Activated CD4-positive, alpha-beta memory T cell treated with anti-CD3 and anti-CD28 coated beads for 36 hours (primary cell): Measurements from ENCODE around the gene DIDO1. TPM values are rescaled to one million over a fixed set of nuclear protein-coding genes. Genes with fewer than 3 reads are reported as not detected.

Source experiments
- CTCF ChIA-PET: fragments of 350-600 bp; sonication (Branson Sonifier 250); formaldehyde crosslinking; loops from one replicate; lab custom pipeline; 2021; ENCODE audit warnings: antibody characterized with exemption, inconsistent platforms; lab: Charles Lee
- POLR2A ChIA-PET: fragments of 350-600 bp; sonication (Branson Sonifier 250); formaldehyde crosslinking; loops from one replicate; lab custom pipeline; 2021; ENCODE audit warnings: antibody characterized with exemption; lab: Charles Lee
- DNase-seq: peaks from one replicate; pipeline ENCODE4 v3.0.0-alpha.2; 2020
- H3K27ac Mint-ChIP-seq: one replicate; pipeline ENCODE4 v1.8.0; 2021; ENCODE audit warnings: mixed read lengths
- H3K27me3 Mint-ChIP-seq: one replicate; pipeline ENCODE4 v1.8.0; 2021; ENCODE audit warnings: mixed read lengths
- H3K36me3 Mint-ChIP-seq: one replicate; pipeline ENCODE4 v1.8.0; 2021; ENCODE audit warnings: mixed read lengths
- H3K4me1 Mint-ChIP-seq: one replicate; pipeline ENCODE4 v1.8.0; 2021; ENCODE audit warnings: low read depth, mixed read lengths
- H3K4me3 Mint-ChIP-seq: one replicate; pipeline ENCODE4 v1.8.0; 2021; ENCODE audit warnings: mild to moderate bottlenecking, mixed read lengths
- H3K9me3 Mint-ChIP-seq: one replicate; pipeline ENCODE4 v1.8.0; 2021; ENCODE audit warnings: mixed read lengths
- intact Hi-C: fragments of 100-400 bp; cut with micrococcal nuclease; formaldehyde crosslinking; loops from one replicate; pipeline ENCODE4 v1.15.1; 2023
- total RNA-seq, 2 experiments: library from RNA; stranded (reverse); gene quantifications; one replicate each; pipeline ENCODE4 v1.2.3, GENCODE V29; 2021

DIDO1 gene
- total RNA-seq, 2 experiments from 2014 or later: 46.6 to 48.4 TPM

DNA sequence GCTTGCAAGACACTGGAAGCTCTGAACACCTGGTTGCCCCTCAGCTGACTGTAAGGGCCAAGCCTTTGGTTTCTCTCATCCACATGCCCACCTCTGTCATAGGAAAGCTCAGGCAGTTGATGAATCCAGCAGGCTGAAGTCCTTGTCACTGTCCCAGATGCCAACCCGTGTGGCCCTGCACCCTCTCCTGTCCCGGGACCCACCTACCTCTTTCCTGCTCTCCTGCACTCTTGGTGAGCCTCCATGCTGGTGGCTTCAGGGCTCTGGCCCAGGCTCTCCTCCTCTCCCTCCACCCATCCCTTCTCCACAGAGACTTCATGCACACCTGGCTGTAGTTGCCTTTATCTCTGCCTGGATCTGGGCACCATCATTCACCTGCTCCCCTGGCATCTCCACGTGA, 7.7 kb upstream of the DIDO1 start:
- ChIA-PET POLR2A (interaction anchor here (0.8 to 1.2 kb wide), 3 partner anchors 8 to 35 kb away, joined by 3 to 7 read pairs (median 4); partner anchors contain the start of gene DIDO1), CTCF (interaction anchor here (0.6 to 2.3 kb wide), 4 partner anchors 15 to 34 kb away, joined by 3 to 15 read pairs (median 3); no protein-coding TSS in a partner anchor)

DNA sequence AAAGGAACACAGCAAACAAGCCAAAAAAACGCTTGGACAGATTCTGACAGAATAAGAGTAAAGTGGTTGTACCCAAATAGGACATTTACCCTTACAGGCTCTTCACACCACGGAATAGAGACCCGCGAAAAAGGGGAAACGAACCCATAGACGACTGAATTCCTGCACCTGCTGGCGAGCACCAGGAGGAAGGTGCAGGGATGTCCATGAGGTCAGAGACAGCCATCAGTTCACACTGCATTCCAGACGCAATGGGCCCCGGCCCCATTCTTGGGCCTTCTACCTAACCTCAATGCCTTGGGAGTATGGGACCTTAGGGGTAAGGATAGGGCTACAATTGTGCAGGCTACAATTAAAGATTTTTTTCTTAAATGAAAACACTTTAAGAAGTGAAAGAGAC, 5.2 kb upstream of the DIDO1 start:
- intact Hi-C loops: no loop called here
- Mint-ChIP-seq H3K27me3 (no peaks in the 10 kb centered on the region), H3K9me3 (no peaks in the 10 kb centered on the region), H3K27ac (no peak overlapping the region), H3K36me3 (peaks cover 5% of the 10 kb centered on the region), H3K4me3 (no peak overlapping the region), H3K4me1 (peaks cover 54% of the 10 kb centered on the region)
- CTCF ChIA-PET: no interaction called here
- POLR2A ChIA-PET: no interaction called here
- no peak for DNase-seq

More for the DNA sequence above, 7.7 kb upstream of the DIDO1 start:
- no peak for DNase-seq
- Mint-ChIP-seq H3K27me3 (no peaks in the 10 kb centered on the region), H3K9me3 (no peaks in the 10 kb centered on the region), H3K4me3 (no peak overlapping the region), H3K36me3 (peaks cover 14% of the 10 kb centered on the region), H3K27ac (no peak overlapping the region), H3K4me1 (peaks cover 38% of the 10 kb centered on the region)
- intact Hi-C loops: no loop called here

DNA sequence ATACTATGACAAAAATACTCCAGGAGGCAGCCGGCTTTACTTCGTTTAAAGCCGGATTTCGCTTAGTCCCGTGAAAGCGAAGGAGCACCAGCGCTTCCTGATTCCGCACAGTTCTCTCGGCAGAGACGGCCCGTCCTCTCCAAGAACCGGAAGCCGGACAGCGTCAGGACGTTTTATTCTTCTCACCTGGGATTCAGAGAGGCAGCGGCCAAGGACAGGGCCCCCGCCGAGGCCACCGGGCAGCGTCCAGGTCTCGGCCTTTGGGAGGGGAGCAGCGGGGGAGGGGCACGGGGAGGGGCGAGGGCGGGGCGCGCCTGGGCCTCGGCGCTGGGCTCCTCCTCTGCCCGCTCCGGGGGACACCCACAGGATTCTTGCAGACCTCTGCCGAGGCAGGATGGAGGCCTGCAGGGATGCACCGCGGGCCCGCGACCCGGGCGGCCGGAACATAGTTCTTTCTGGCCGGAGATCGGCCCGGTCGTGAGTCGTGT, 2.8 kb upstream of the DIDO1 start:
- intact Hi-C loops: loop anchor here (1.0 to 10.0 kb wide), 4 partner anchors 8 to 284 kb away; partner anchors contain the start of genes SLCO4A1 and TCFL5
- Mint-ChIP-seq H3K27ac (peak overlapping the region; percentile 85), H3K27me3 (no peaks in the 10 kb centered on the region), H3K9me3 (no peaks in the 10 kb centered on the region), H3K4me3 (peak overlapping the region; percentile 82), H3K36me3 (peaks cover 12% of the 10 kb centered on the region), H3K4me1 (peaks cover 63% of the 10 kb centered on the region)
- peak; percentile 72 for DNase-seq
- ChIA-PET CTCF (interaction anchor here (1.4 kb wide), 1 partner anchor 22 kb away, joined by 5 read pairs; no protein-coding TSS in a partner anchor), POLR2A (interaction anchor here (5.0 kb wide), 1 partner anchor 9 kb away, joined by 36 read pairs; the partner anchor contains the start of gene GID8)

DNA sequence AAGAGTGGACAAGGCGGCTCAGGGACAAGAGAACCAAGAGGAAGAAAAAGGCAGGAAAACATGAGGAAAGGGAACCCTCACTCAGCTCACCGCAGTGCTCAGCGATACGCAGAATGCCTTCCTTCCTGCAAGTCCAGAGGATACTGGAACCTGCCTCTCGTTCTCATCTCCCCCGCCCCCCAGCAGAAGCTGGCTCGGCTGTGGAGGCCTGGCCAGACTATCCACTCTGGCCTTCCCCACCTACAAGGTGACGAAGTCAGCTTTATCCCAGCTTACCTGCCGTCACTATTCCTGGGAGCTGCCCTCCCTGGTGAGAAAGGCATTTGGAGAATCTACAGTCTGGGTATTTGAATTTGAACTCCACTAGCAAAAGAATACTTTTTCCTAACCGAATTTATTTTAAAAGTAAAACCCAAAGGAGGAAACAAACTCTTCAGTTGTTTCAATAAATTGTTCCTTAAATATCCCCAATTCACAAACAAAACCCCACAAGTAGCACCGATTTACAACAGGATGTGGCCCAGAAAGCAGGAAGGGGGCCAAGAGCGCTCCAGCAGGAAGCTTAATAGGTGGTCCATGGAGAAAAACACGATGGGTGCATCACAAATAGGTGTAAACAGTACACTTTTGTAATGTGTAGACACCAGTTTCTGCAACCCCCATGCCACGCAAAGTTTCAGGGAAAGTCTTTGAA, 2.1 kb upstream of the DIDO1 start:
- CTCF ChIA-PET: interaction anchor here (1.2 to 1.4 kb wide), 5 partner anchors 8 to 27 kb away, joined by 3 to 5 read pairs (median 4); no protein-coding TSS in a partner anchor
- intact Hi-C loops: loop anchor here (5.0 to 10.0 kb wide), 3 partner anchors 66 to 284 kb away; partner anchors contain the start of genes SLCO4A1 and TCFL5
- Mint-ChIP-seq H3K4me1 (peaks cover 67% of the 10 kb centered on the region), H3K27ac (peak overlapping the region; percentile 85), H3K9me3 (no peaks in the 10 kb centered on the region), H3K36me3 (peaks cover 11% of the 10 kb centered on the region), H3K4me3 (peak overlapping the region; percentile 82), H3K27me3 (no peaks in the 10 kb centered on the region)
- POLR2A ChIA-PET: interaction anchor here (1.1 to 5.0 kb wide), 3 partner anchors 10 to 29 kb away, joined by 3 to 36 read pairs (median 5); partner anchors contain the start of gene GID8
- no peak for DNase-seq

GRCh38 chr20:62927128-62927705, 912 bp upstream of the DIDO1 start:
- Mint-ChIP-seq H3K9me3 (no peaks in the 10 kb centered on the region), H3K27me3 (no peaks in the 10 kb centered on the region), H3K4me1 (peaks cover 66% of the 10 kb centered on the region), H3K36me3 (peaks cover 7% of the 10 kb centered on the region), H3K27ac (peak overlapping the region; percentile 85), H3K4me3 (peak overlapping the region; percentile 89)
- CTCF ChIA-PET: interaction anchor here (0.7 to 2.1 kb wide), 10 partner anchors 8 to 28 kb away, joined by 3 to 9 read pairs (median 4); partner anchors contain the start of gene GID8
- DNase-seq: no peak
- intact Hi-C loops: loop anchor here (5.0 to 10.0 kb wide), 3 partner anchors 65 to 282 kb away; partner anchors contain the start of genes SLCO4A1 and TCFL5
- POLR2A ChIA-PET: interaction anchor here (0.9 to 5.0 kb wide), 5 partner anchors 8 to 1053 kb away, joined by 3 to 36 read pairs (median 5); partner anchors contain the start of gene GID8

GRCh38 chr20:62925420-62926228, 681 bp downstream of the DIDO1 start:
- ChIA-PET POLR2A (interaction anchor here (0.9 to 5.0 kb wide), 4 partner anchors 9 to 13 kb away, joined by 5 to 36 read pairs (median 6); partner anchors contain the start of gene GID8), CTCF (interaction anchor here (1.0 to 3.1 kb wide), 7 partner anchors 9 to 47 kb away, joined by 3 to 9 read pairs (median 5); no protein-coding TSS in a partner anchor)
- intact Hi-C loops: loop anchor here (2.0 to 10.0 kb wide), 4 partner anchors 51 to 281 kb away; partner anchors contain the start of genes SLCO4A1 and TCFL5
- Mint-ChIP-seq H3K27ac (peak overlapping the region; percentile 93), H3K4me1 (peaks cover 65% of the 10 kb centered on the region), H3K27me3 (no peaks in the 10 kb centered on the region), H3K4me3 (peak overlapping the region; percentile 89), H3K9me3 (no peaks in the 10 kb centered on the region), H3K36me3 (peaks cover 7% of the 10 kb centered on the region)
- peak; percentile 63 for DNase-seq

DNA sequence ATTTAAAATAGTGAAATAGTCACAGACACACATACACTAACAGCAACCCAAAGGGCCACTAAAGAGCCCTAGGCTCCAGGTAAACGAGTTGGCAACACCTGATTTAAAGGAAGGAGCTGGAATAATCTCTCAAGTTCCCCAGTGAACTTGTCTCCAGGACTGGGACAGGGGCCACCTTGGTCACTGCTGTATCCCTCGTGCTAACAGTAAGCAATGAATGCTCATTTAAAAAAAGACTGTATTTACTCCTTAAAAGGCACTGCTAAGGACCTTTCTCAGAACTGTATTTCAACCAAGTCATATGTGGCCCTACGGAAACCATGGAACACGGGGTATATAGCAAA, 1.3 kb downstream of the DIDO1 start:
- peak overlapping the region; percentile 89 for H3K4me3 Mint-ChIP-seq
- peaks cover 65% of the 10 kb centered on the region for H3K4me1 Mint-ChIP-seq
- H3K9me3 Mint-ChIP-seq: no peaks in the 10 kb centered on the region
- intact Hi-C loops: loop anchor here (2.0 to 10.0 kb wide), 4 partner anchors 52 to 280 kb away; partner anchors contain the start of genes SLCO4A1 and TCFL5
- POLR2A ChIA-PET: interaction anchor here (0.9 to 5.0 kb wide), 3 partner anchors 9 to 13 kb away, joined by 5 to 36 read pairs (median 5); partner anchors contain the start of gene GID8
- CTCF ChIA-PET: interaction anchor here (1.0 to 3.1 kb wide), 6 partner anchors 9 to 47 kb away, joined by 3 to 8 read pairs (median 4); no protein-coding TSS in a partner anchor
- H3K27ac Mint-ChIP-seq: peak overlapping the region; percentile 93
- no peak for DNase-seq
- no peaks in the 10 kb centered on the region for H3K27me3 Mint-ChIP-seq
- peaks cover 7% of the 10 kb centered on the region for H3K36me3 Mint-ChIP-seq

- CTCF ChIA-PET: interaction anchor here (1.0 to 3.1 kb wide), 4 partner anchors 10 to 22 kb away, joined by 3 to 8 read pairs (median 6); no protein-coding TSS in a partner anchor
- H3K27ac Mint-ChIP-seq: peak overlapping the region; percentile 93
- no peaks in the 10 kb centered on the region for H3K9me3 Mint-ChIP-seq
- intact Hi-C loops: loop anchor here (2.0 to 10.0 kb wide), 5 partner anchors 52 to 280 kb away; partner anchors contain the start of genes MRGBP, SLCO4A1 and TCFL5
- H3K4me1 Mint-ChIP-seq: peaks cover 65% of the 10 kb centered on the region
- POLR2A ChIA-PET: interaction anchor here (0.9 to 5.0 kb wide), 4 partner anchors 8 to 14 kb away, joined by 3 to 36 read pairs (median 5); partner anchors contain the start of gene GID8
- H3K4me3 Mint-ChIP-seq: peak overlapping the region; percentile 89
- H3K27me3 Mint-ChIP-seq: no peaks in the 10 kb centered on the region
- DNase-seq: peak; percentile 44
- peaks cover 7% of the 10 kb centered on the region for H3K36me3 Mint-ChIP-seq
Measured at GRCh38 chr20:62924442-62925075, 1.7 kb downstream of the DIDO1 start.

DNA sequence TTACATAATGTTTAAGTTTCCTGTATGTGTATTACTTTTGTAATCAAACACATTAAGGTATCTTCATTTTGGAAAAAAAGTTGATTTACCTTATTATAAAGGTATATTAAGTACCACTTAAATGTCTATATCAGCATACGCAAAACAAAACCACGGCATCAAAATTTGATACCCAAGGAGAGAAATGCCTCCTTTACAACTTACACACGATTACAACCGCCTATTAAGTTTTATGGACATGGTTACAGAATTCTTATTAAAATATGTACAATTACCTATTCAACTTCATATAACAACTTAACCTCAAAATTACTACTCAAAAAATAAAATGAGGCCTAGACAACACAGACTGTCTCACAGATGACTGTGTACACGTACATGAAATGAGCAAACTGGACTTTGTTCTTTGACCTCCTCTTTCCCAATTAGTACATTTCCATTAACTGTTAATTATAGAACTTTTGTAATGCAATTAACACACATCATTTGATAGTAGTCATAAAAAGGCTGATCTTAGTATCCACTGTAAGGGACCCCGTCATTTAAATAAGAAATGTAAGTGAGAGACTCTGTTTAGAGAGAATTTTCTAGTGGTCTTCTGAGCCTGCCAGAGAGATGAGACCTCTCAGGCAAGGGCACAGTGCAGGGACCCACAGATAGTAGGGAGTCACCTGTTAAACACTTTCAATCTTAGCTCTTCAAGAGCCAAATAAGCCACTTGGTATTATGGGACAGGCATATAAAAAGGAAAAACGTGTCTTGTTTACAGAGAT, 2.5 kb downstream of the DIDO1 start:
- CTCF ChIA-PET: interaction anchor here (0.9 to 3.1 kb wide), 4 partner anchors 9 to 22 kb away, joined by 3 to 8 read pairs (median 5); no protein-coding TSS in a partner anchor
- no peak for DNase-seq
- Mint-ChIP-seq H3K4me1 (peaks cover 72% of the 10 kb centered on the region), H3K27ac (peak overlapping the region; percentile 93), H3K36me3 (peaks cover 7% of the 10 kb centered on the region), H3K27me3 (no peaks in the 10 kb centered on the region), H3K9me3 (no peaks in the 10 kb centered on the region), H3K4me3 (peak overlapping the region; percentile 89)
- POLR2A ChIA-PET: interaction anchor here (1.0 to 5.0 kb wide), 4 partner anchors 7 to 26 kb away, joined by 3 to 36 read pairs (median 4); partner anchors contain the start of gene GID8
- intact Hi-C loops: loop anchor here (2.0 to 10.0 kb wide), 3 partner anchors 53 to 279 kb away; partner anchors contain the start of genes MRGBP and SLCO4A1
